HepG2 (cell line): ENCODE data around the gene LENG1. TPM values are rescaled to one million over a fixed set of nuclear protein-coding genes. Genes with fewer than 3 reads are reported as not detected.

Source experiments
- CBFB ChIP-seq: sonication (generic); formaldehyde crosslinking; IDR thresholded peaks from 2 replicates; pipeline ENCODE4 v1.4.0; 2020; ENCODE audit warnings: missing genetic modification reagents
- DNMT1 ChIP-seq: sonication (generic); formaldehyde crosslinking; IDR thresholded peaks from 2 replicates; pipeline ENCODE4 v1.5.1; 2020; ENCODE audit warnings: mild to moderate bottlenecking, missing genetic modification reagents
- FOXM1 ChIP-seq: sonication (generic); formaldehyde crosslinking; IDR thresholded peaks from 2 replicates; pipeline ENCODE4 v1.5.0; 2020; ENCODE audit warnings: missing genetic modification reagents
- GFI1 ChIP-seq: sonication (generic); formaldehyde crosslinking; IDR thresholded peaks from 2 replicates; pipeline ENCODE4 v1.5.0; 2020; ENCODE audit warnings: missing genetic modification reagents, mild to moderate bottlenecking, borderline replicate concordance
- HMGA1 ChIP-seq: sonication (generic); formaldehyde crosslinking; conservative IDR thresholded peaks from 2 replicates; pipeline ENCODE4 v1.4.0; 2020; ENCODE audit warnings: missing genetic modification reagents
- HNRNPK ChIP-seq: fragments of 200-400 bp; formaldehyde crosslinking; IDR thresholded peaks from 2 replicates; pipeline ENCODE4 v1.6.1; 2018; ENCODE audit warnings: low read length, low read depth, moderate library complexity, mild to moderate bottlenecking; ENCODE audit not compliant: poor library complexity, severe bottlenecking
- ISX ChIP-seq: sonication (generic); formaldehyde crosslinking; conservative IDR thresholded peaks from 2 replicates; pipeline ENCODE4 v1.5.0; 2020; ENCODE audit warnings: missing genetic modification reagents
- KAT8 ChIP-seq: IDR thresholded peaks from 2 replicates; pipeline ENCODE4 v1.6.1; 2016; ENCODE audit warnings: missing genetic modification reagents, missing compliant biosample characterization
- KLF12 ChIP-seq: sonication (generic); formaldehyde crosslinking; IDR thresholded peaks from 2 replicates; pipeline ENCODE4 v1.4.0; 2020; ENCODE audit warnings: missing genetic modification reagents, borderline replicate concordance
- MAFF ChIP-seq: IDR thresholded peaks from 2 replicates; pipeline ENCODE4 v1.6.1; 2011; ENCODE audit warnings: low read depth, low read length, improper control_type of control experiment
- NCOA2 ChIP-seq: sonication (generic); formaldehyde crosslinking; IDR thresholded peaks from 2 replicates; pipeline ENCODE4 v1.8.0; 2022; ENCODE audit warnings: inconsistent platforms
- NFIC ChIP-seq: IDR thresholded peaks from 2 replicates; pipeline ENCODE4 v1.6.1; 2012; ENCODE audit warnings: mild to moderate bottlenecking, low read length, inconsistent platforms
- NFKB2 ChIP-seq: sonication (generic); formaldehyde crosslinking; IDR thresholded peaks from 2 replicates; pipeline ENCODE4 v1.4.0; 2020; ENCODE audit warnings: missing genetic modification reagents, borderline replicate concordance
- SETDB1 ChIP-seq: sonication (generic); formaldehyde crosslinking; IDR thresholded peaks from 2 replicates; pipeline ENCODE4 v1.5.1; 2020; ENCODE audit warnings: missing genetic modification reagents, mild to moderate bottlenecking, borderline replicate concordance
- SYNCRIP ChIP-seq: fragments of 200-400 bp; formaldehyde crosslinking; IDR thresholded peaks from 2 replicates; pipeline ENCODE4 v1.6.1; 2018; ENCODE audit warnings: mild to moderate bottlenecking, low read depth, low read length; ENCODE audit not compliant: insufficient read depth
- ZNF142 ChIP-seq: sonication (generic); formaldehyde crosslinking; IDR thresholded peaks from 2 replicates; pipeline ENCODE4 v1.4.0; 2020; ENCODE audit warnings: missing genetic modification reagents
- ZNF33A ChIP-seq: sonication (generic); formaldehyde crosslinking; IDR thresholded peaks from 2 replicates; pipeline ENCODE4 v1.5.1; 2020; ENCODE audit warnings: missing genetic modification reagents, mild to moderate bottlenecking, moderate library complexity, borderline replicate concordance
- ZNF510 ChIP-seq: sonication (generic); formaldehyde crosslinking; IDR thresholded peaks from 2 replicates; pipeline ENCODE4 v1.4.0; 2020; ENCODE audit warnings: low read depth, mild to moderate bottlenecking, missing genetic modification reagents
- ZNF543 ChIP-seq: sonication (generic); formaldehyde crosslinking; IDR thresholded peaks from 2 replicates; pipeline ENCODE4 v1.4.0; 2020; ENCODE audit warnings: mild to moderate bottlenecking, missing genetic modification reagents
- ZNF550 ChIP-seq: sonication (generic); formaldehyde crosslinking; IDR thresholded peaks from 2 replicates; pipeline ENCODE4 v1.4.0; 2020; ENCODE audit warnings: mild to moderate bottlenecking, missing genetic modification reagents, borderline replicate concordance
- ZNF816 ChIP-seq: sonication (generic); formaldehyde crosslinking; IDR thresholded peaks from 2 replicates; pipeline ENCODE4 v1.8.0; 2022; ENCODE audit warnings: missing genetic modification reagents, mild to moderate bottlenecking, borderline replicate concordance
- ZSCAN20 ChIP-seq: sonication (generic); formaldehyde crosslinking; IDR thresholded peaks from 2 replicates; pipeline ENCODE4 v1.4.0; 2020; ENCODE audit warnings: missing genetic modification reagents, mild to moderate bottlenecking, borderline replicate concordance
- ZSCAN21 ChIP-seq: sonication (generic); formaldehyde crosslinking; IDR thresholded peaks from 2 replicates; pipeline ENCODE4 v1.8.0; 2022; ENCODE audit warnings: mild to moderate bottlenecking, missing genetic modification reagents, moderate library complexity, borderline replicate concordance
- polyA plus RNA-seq, 8 experiments: library from polyadenylated mRNA; depleted of rRNA in 3 of 8; stranded (reverse) in 7 of 8; unstranded in 1 of 8; fragments of >200 nt; fragmentation: Illumina TruSeq in 4 of 8; extraction: Trizol in 4 of 8; gene quantifications; 2 replicates each; pipeline versions ENCODE4 v1.2.1 to v1.2.3, GENCODE V29; 2011 to 2016; ENCODE audit warnings: low read depth in 4 of 8, missing spikeins in 1 of 8, mixed read lengths in 1 of 8; ENCODE audit not compliant: insufficient read depth in 1 of 8
- total RNA-seq, 5 experiments: library from RNA; depleted of rRNA; stranded (reverse); fragments of >200 nt; fragmentation: Illumina TruSeq; extraction: Trizol; gene quantifications; 2 replicates each; pipeline ENCODE4 v1.2.3, GENCODE V29; 2016; ENCODE audit warnings: low read depth in 1 of 5
- TF ChIP-seq, protein P1 (sequence below): sonication (generic); formaldehyde crosslinking; IDR thresholded peaks from 2 replicates; pipeline ENCODE4 v1.4.0; 2020; ENCODE audit warnings: mild to moderate bottlenecking, missing genetic modification reagents

LENG1 gene
- total and polyA plus RNA-seq, 2 of the 13 experiments (the other 11 are each of a cell fraction or from before 2014, with no cell fraction given): 1.8 to 3.8 TPM

DNA sequence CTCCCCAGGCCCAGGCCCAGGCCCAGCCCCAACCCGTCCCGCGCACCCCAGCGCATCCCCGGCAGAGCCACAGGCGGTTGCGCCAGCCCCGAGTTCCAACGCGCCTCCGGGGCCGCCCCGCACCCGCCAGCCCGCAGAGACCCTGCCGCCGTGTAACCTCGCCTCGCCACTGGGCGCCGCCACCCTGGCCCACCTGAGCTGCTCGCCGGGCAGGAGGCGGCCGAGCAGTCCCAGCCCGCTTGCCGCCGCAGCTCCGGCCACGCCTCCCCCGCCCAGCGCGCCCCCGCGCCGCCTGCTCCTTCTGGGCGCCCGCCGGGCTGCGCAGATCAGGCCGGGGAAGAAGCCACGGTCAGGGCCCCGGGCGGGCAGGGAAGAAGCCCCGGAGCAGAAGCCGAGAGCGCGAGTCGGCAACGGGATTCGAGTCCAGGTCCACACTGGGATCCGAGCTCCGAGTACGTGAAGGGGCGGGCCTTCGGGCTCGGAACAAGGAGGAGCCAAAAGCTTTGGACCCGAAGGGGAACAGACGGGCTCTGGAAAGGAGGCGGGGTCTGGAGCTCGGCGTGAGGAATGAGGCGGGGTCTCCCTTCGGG lies 29.7 kb upstream of the LENG1 start, which contains the start of gene MBOAT7 (continued):
- TF ChIP-seq GFI1 (CRISPR knock-in tag) (peak; percentile 18; the same call in 1 of the 2 replicates), SYNCRIP (no peak), ZNF816 (CRISPR knock-in tag) (no peak), KAT8 (0 out of 2 replicates have a peak, but pooled peaks have one; percentile 33), KLF12 (peak; percentile 52), ZNF142 (CRISPR knock-in tag) (no peak), ZNF543 (peak; percentile 82; the same call in 1 of the 2 replicates), ZSCAN20 (CRISPR knock-in tag) (peak; percentile 77; the same call in 1 of the 2 replicates), HNRNPK (peak; percentile 60), CBFB (CRISPR knock-in tag) (no peak), NCOA2 (CRISPR knock-in tag) (no peak), MAFF (no peak), HMGA1 (no peak), SETDB1 (CRISPR knock-in tag) (no peak), NFKB2 (peak; percentile 68), ZNF33A (CRISPR knock-in tag) (no peak), ZSCAN21 (peak; percentile 50; the same call in 1 of the 2 replicates), NFIC (no peak), DNMT1 (CRISPR knock-in tag) (peak; percentile 82; the same call in 1 of the 2 replicates), ZNF550 (CRISPR knock-in tag) (no peak), ZNF510 (CRISPR knock-in tag) (0 out of 2 replicates have a peak, but pooled peaks have one; percentile 47), ISX (peak; percentile 71; the same call in 1 of the 2 replicates), FOXM1 (CRISPR knock-in tag) (no peak)
- TF ChIP-seq, protein P1, sequence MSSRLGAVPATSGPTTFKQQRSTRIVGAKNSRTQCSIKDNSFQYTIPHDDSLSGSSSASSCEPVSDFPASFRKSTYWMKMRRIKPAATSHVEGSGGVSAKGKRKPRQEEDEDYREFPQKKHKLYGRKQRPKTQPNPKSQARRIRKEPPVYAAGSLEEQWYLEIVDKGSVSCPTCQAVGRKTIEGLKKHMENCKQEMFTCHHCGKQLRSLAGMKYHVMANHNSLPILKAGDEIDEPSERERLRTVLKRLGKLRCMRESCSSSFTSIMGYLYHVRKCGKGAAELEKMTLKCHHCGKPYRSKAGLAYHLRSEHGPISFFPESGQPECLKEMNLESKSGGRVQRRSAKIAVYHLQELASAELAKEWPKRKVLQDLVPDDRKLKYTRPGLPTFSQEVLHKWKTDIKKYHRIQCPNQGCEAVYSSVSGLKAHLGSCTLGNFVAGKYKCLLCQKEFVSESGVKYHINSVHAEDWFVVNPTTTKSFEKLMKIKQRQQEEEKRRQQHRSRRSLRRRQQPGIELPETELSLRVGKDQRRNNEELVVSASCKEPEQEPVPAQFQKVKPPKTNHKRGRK (CRISPR knock-in tag): no peak
